Gastrocnemius medialis (tissue), 4 donors: ENCODE data around the gene EEFSEC.

Source experiments
- POLR2A ChIP-seq, 2 donors: fragments of 450-650 bp; IDR thresholded peaks; one replicate each; pipeline ENCODE4 v1.6.1; 2017; ENCODE audit warnings: antibody characterized with exemption in 2 of 2, mild to moderate bottlenecking in 2 of 2, moderate library complexity in 2 of 2
- TF ChIP-seq, protein P1 (sequence below), 5 experiments: fragments of 450-650 bp in 3 of 5; fragments of 200-600 bp in 2 of 5; sonication (generic) in 2 of 5; IDR thresholded peaks in 4 of 5; conservative IDR thresholded peaks in 1 of 5; 1 replicate in 4 of 5; 2 replicates in 1 of 5; pipeline ENCODE4 v1.5.1; 2016 to 2019; ENCODE audit warnings: antibody characterized with exemption in 5 of 5, mild to moderate bottlenecking in 3 of 5, moderate library complexity in 3 of 5

DNA sequence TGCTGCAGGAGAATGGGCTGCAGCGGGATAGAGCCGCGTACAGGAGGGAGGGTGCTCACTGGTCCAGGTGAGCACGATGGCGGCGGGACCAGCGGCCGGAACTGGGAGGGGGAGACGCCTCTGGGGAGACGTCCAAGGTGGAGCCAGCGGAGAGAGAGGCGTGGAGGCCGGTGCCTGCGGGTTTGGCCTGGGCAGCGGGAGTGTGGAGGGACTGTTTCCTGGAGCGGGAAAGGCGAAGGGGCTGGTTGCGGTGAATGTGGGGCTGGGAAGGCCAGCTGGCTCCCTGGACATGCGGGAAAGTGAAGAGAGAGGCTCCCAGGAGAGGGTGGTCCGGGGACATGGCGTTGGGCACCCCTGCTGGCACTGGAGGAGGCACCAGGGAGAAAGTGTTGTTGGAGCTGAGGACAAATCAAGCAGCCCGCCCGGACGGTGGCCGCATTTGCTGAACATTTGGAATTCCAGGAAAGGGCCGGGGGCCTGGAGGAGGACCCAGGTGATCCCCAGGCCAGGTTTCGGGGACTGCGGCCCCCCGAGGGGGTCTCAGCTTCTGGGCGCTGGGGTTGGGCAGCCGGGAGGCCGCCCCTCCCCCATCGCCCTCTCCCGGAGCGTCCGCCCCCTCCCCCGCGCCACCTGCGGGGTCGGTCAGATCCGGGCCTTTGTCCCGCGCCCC, 279.2 kb downstream of the EEFSEC start:
- TF ChIP-seq, protein P1, sequence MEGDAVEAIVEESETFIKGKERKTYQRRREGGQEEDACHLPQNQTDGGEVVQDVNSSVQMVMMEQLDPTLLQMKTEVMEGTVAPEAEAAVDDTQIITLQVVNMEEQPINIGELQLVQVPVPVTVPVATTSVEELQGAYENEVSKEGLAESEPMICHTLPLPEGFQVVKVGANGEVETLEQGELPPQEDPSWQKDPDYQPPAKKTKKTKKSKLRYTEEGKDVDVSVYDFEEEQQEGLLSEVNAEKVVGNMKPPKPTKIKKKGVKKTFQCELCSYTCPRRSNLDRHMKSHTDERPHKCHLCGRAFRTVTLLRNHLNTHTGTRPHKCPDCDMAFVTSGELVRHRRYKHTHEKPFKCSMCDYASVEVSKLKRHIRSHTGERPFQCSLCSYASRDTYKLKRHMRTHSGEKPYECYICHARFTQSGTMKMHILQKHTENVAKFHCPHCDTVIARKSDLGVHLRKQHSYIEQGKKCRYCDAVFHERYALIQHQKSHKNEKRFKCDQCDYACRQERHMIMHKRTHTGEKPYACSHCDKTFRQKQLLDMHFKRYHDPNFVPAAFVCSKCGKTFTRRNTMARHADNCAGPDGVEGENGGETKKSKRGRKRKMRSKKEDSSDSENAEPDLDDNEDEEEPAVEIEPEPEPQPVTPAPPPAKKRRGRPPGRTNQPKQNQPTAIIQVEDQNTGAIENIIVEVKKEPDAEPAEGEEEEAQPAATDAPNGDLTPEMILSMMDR (IDR thresholded peaks at IDR 0.05 in 4 of 5, conservative IDR thresholded peaks at IDR 0.05 in 1 of 5), result no peak
- TF ChIP-seq POLR2A (IDR thresholded peaks at IDR 0.05), result no peak
